T-helper 9 cell (primary cell): Measurements from ENCODE around the gene XPNPEP1.

Experiments
- DNase-seq: peaks from one replicate; pipeline ENCODE4 v3.0.0-alpha.2; 2020

XPNPEP1 gene

GRCh38 chr10:109947111-109947920 lies 24.0 kb upstream of the XPNPEP1 start:
- no peak for DNase-seq

DNA sequence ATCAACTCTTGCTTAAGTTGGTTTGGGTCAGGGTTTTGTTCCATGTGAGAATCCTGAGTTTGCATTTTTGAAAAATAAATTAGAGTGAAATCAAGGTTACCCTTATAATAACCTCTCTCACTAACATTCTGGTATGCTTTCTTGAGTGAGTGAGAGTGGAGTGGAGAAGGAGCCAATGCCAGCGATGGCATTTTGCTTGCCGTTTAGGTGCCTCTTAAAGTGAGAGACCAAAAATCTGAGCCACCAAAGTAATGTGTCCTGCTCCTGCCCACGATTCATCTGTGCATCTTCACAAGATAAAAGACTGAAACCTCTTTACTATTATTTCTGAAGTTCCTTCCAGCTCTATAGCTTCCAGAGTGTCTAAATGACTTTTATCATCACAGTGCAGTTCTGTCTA lies 23.4 kb upstream of the XPNPEP1 start:
- no peak for DNase-seq

DNA sequence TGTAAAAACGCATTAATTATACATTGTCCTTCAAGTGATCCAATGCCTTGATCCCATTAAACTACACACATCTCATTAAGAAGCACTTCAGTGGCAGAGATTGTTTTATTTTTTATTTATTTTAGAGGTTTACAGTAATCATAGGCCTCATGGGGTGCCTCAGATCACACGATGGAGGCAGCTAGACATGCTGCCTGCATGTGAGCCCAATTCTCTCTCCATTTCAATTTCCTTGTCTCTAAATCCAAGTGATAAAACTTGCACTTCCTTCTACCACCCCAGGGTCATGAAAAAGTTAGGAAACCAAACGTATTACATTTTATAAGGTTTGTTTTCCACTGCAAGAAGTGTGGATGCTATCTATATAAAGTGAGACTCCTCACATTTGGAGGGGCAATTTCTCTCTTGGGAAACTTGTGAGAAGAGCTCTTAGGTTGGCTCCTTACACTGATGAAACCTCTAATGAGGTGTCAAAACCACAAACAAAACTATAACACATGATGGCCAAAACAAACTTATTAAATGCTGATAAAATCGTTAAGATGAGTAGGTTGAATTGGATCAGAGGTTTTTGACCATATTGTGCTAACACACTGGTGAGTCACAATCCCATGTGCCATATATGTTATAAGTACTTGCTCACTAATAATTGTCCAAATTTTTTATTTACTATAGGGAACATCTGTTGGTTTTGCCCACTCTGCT lies 22.3 kb upstream of the XPNPEP1 start:
- DNase-seq: no peak

GRCh38 chr10:109944613-109945012 lies 21.3 kb upstream of the XPNPEP1 start:
- no peak for DNase-seq

DNA sequence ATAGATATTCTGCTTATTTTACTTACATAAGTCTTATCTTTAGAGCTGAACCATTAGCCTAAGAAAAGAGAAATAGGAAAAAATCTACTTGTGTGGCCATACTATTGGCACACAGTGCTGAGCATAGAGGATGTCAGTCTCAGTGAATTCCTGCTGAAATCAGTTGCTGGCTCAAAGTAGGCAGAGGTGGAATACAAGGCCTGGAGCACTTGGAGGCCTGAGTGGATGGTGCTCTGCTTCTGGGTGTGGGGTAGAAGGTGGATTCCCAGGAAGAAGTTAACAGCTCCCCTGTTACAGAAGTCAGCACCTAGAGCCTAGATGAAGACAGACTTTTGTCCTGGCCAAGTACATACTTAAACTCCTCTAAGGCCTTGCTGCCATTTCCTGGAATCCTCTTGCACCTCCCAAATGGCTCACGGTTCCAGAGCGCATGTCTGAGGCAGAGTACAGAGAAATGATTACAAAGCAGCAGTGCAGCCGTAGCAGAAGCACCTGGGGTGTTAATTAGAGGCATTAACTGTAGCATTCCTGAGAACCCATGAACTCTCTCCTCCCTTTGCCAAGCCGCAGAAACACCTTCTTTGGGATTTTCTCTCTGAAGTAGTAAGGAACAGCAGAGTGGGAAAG lies 18.0 kb upstream of the XPNPEP1 start:
- no peak for DNase-seq

DNA sequence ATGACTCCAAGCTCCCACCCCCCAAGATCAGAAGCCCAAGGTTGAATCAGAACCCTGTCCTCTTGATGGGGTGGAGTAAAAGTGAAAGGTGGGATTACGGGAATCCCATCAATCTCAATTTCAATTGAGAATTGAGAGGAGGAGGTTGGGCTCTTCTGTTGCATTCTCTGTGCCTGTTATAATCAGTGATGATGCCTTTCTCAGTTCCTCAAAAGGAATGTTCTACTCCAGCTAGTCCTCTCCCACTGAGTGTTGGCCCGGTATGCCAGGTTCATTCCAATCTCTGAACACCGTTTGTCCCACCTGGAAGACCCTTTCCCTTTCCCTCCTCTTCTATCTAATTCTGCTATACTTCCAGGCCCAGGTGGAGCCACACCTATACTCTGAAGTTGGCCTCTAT lies 17.2 kb upstream of the XPNPEP1 start:
- no peak for DNase-seq

- no peak for DNase-seq
These were observed 16.8 kb upstream of the XPNPEP1 start for GRCh38 chr10:109940117-109940516.

- no peak for DNase-seq
These were observed 16.1 kb upstream of the XPNPEP1 start for GRCh38 chr10:109939315-109939961.

DNA sequence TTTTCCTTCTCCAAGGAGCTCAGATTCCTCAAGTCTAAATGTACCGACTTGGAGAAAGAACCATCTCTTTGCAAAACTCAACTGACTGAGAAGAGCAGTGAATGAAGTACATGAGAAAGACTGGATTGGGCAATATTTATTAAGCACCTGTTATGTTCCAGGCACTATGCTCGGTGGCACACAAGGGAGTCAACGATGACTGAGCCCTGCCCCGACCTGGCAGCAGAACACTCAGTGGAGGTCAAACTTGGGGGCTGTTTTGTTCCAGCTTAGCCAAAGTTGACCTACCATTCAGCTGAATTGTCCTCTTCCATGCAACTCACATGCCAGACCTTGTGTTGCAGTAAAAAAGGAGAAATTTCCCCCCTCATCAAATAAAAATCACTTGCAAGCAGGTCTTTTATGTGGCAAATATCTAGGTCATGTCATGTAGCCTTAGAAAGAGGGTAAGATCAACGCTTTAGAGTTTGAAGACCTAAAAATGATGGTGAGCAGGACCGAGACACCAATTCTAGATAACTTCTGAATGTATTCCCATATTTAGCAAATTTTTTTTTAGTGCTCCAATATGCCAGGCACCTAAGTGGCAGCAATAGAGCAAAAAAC lies 14.3 kb upstream of the XPNPEP1 start:
- DNase-seq: no peak

DNA sequence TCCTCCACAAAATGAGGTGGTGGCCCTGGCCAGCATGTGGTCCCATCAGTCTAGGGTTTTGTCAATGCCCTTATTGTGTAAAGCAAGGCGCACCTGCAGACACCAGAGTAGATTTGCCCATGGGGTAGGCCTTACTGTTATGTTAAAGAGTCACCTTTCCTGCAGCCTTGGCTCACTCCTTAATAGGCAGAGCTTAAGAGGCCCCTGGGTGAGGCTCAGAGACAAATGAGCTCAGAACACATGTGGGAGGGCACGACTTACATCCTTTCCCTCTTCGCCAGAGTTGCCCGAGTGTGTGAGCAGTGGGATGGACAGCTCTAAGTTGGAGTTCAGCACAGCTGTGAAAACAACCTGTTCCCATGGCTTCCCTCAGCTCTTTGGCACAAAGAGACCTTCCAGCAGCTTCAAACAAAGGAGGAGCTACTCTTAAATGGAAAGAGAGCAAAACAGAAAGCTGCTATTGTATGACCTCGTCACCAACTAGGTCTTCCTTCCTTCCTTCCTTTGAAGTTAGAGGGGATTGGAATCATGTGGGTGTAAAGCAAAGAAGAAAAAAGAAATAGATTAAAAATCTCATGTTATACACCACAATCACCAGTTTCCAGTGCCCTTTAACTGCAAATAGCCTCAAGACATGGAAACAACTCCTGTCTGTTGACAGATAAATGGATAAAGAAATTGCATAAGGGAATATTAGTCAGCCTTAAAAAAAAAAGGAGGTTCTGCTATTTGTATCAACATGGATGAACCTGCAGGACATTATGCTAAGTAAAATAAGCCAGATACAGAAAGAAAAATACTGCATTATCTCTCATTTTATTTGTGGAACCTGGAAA lies 11.9 kb upstream of the XPNPEP1 start:
- no peak for DNase-seq

GRCh38 chr10:109933984-109934565 lies 10.8 kb upstream of the XPNPEP1 start:
- DNase-seq: no peak

GRCh38 chr10:109932968-109933367 lies 9.7 kb upstream of the XPNPEP1 start:
- no peak for DNase-seq

- DNase-seq: no peak
These were observed 9.1 kb upstream of the XPNPEP1 start for GRCh38 chr10:109932391-109932790.

- no peak for DNase-seq
These were observed 7.9 kb upstream of the XPNPEP1 start for GRCh38 chr10:109931163-109931562.

DNA sequence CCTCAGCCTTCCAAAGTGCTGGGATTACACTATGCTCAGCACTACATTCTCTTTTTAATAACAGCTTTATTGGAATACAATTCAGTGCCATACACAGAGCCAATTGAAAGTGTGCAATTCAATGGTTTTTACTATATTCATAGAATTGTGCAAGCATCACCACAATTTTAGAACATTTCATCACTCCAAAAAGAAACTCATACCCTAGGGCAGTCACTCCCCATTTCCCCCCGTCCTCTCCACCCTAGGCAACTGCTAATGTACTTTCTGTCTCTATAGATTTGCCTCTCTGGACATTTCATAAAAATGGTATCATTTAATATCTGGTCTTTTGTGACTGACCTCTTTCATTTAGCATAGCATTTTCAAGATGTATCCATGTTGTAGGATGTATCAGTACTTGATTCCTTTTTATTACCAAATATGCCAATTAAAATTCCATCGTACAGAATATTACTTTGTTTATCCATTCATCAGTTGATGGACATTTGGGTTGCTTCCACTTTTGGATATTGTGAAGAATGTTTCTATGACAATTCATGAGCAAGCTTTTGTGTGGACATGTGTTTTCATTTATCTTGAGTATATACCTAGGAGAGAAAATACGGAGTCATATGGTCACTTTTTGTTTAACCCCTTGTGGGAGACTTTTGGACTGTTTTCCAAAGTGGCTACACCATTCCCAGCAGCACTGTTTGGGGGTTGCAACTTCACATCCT lies 6.3 kb upstream of the XPNPEP1 start:
- no peak for DNase-seq

DNA sequence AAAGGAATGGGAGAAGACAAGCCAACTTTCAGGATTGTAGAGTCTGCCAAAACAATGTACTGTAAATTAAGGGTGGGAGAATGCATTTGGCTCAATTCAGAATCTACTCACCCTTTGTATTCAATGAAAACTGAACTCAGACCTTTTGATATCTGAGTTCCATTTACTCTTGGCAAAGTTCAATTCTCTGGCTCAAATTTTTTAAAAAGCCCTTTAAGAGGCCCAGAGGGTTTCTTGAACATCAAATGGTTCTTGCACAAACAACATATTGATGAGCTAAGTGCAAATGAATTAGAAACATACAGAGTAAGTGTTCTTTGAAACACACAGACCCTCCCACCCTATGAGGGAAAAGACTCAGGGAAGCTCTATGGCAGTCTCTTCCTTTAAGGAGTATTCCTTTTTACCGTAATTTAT lies 5.2 kb upstream of the XPNPEP1 start:
- DNase-seq: no peak

DNA sequence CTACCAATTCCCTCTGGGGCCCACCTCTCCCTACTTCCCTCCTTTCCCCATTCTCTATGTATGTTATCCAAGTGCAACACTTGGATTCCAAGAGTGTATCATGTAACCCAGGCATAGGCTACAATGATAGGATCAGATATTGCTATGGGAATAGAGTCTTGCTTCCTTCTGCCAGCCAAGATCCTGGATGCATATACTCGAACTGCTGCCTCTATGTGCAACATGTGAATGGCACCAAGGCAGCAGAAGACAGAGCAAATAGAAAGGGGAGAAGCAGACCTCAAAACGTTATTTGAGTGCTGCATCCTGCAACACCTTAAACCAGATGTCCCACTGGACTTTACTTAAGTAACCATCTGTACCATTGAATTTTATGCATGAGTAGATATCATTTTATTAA lies 3.5 kb upstream of the XPNPEP1 start:
- DNase-seq: no peak

GRCh38 chr10:109926061-109926745 lies 2.9 kb upstream of the XPNPEP1 start:
- DNase-seq: no peak

GRCh38 chr10:109924967-109925620 lies 1.8 kb upstream of the XPNPEP1 start:
- no peak for DNase-seq

DNA sequence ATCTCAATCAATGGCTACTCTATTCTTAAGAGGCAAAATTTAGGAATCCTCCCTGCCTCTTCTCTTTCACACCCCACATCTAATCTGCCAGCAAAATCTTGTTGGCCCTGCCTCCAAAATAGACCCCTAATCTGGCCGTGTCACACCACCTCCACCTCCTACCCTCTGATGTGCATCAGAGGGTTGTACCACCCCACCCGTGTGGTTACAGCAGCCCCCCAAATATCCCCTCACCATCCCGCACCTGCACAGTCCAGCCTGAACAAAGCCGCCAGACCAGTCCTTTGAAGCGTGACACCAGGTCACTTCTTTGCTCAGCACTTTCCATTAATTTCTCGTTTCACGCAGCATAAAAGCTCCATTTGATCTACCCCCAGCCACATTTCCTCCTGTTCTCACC lies 776 bp upstream of the XPNPEP1 start:
- no peak for DNase-seq
